Right lobe of liver (tissue), 4 donors: Measurements from ENCODE around the gene HSPD1.

Source experiments
- CTCF ChIP-seq, 4 donors: fragments of 200-600 bp in 3 of 4; fragments of 450-650 bp in 1 of 4; IDR thresholded peaks; one replicate each; pipeline versions ENCODE4 v1.5.1 to v1.8.0; 2016 to 2022; ENCODE audit warnings: antibody characterized with exemption in 4 of 4, mild to moderate bottlenecking in 2 of 4
- POLR2A ChIP-seq: fragments of 450-650 bp; IDR thresholded peaks from one replicate; pipeline ENCODE4 v1.6.1; 2017; ENCODE audit warnings: antibody characterized with exemption, mild to moderate bottlenecking
- donor health status: DM: no; HTN: no; CAD: no.
- donor health status: DM: no; HTN: no; CAD: no.
- donor health status: DM: no; HTN: yes; CAD: no.

- TF ChIP-seq CTCF (IDR thresholded peaks at IDR 0.05) (no peak), POLR2A (no peak)
Measured at GRCh38 chr2:197486175-197486574, 13.5 kb downstream of the HSPD1 start.
